Right lobe of liver (tissue), 4 donors: ENCODE results near the gene TIMM44.

Experiments
- POLR2A ChIP-seq: fragments of 450-650 bp; IDR thresholded peaks from one replicate; pipeline ENCODE4 v1.6.1; 2017; ENCODE audit warnings: antibody characterized with exemption, mild to moderate bottlenecking
- TF ChIP-seq, protein P1 (sequence below), 4 donors: fragments of 200-600 bp in 3 of 4; fragments of 450-650 bp in 1 of 4; IDR thresholded peaks; one replicate each; pipeline versions ENCODE4 v1.5.1 to v1.8.0; 2016 to 2022; ENCODE audit warnings: antibody characterized with exemption in 4 of 4, mild to moderate bottlenecking in 2 of 4
- donor health status: DM: no; HTN: no; CAD: no.
- donor health status: DM: no; HTN: no; CAD: no.
- donor health status: DM: no; HTN: yes; CAD: no.

DNA sequence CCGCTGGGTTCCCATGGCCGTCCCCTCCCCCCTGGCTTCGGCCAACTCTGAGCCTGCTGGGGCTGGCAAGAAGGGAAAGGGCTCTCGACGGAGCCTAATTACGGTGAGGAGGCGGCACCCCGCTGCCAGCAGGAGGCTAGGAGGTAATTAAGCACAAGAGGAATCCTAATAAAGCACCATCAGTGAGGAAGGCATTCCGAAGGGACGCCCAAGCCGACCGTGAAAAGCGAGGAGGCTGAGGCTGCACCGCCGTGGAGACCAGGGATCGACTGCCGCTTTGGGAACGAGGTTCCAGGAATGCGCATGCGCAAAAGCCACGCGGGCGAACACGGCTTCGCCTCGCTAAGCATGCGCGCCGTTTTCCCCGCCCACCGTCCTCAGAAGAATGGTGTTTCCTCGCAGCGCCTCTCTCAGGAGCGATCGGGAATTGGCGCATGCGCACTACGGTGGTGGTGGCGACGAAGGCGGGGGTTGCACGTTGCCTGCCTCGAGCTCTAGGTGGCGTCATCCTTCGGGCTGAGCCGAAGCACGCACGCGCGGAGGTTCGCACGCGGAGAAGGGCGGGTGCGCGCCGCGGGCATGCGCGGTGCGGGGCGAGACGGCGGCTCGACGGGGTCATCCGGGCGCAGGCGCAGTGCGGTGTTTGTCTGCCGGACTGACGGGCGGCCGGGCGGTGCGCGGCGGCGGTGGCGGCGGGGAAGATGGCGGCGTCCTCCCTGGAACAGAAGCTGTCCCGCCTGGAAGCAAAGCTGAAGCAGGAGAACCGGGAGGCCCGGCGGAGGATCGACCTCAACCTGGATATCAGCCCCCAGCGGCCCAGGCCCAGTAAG lies 40.0 kb downstream of the TIMM44 start, which contains the start of gene MAP2K7:
- TF ChIP-seq, protein P1, sequence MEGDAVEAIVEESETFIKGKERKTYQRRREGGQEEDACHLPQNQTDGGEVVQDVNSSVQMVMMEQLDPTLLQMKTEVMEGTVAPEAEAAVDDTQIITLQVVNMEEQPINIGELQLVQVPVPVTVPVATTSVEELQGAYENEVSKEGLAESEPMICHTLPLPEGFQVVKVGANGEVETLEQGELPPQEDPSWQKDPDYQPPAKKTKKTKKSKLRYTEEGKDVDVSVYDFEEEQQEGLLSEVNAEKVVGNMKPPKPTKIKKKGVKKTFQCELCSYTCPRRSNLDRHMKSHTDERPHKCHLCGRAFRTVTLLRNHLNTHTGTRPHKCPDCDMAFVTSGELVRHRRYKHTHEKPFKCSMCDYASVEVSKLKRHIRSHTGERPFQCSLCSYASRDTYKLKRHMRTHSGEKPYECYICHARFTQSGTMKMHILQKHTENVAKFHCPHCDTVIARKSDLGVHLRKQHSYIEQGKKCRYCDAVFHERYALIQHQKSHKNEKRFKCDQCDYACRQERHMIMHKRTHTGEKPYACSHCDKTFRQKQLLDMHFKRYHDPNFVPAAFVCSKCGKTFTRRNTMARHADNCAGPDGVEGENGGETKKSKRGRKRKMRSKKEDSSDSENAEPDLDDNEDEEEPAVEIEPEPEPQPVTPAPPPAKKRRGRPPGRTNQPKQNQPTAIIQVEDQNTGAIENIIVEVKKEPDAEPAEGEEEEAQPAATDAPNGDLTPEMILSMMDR (IDR thresholded peaks at IDR 0.05): peak; percentile 23 to 78 (median 59)
- peak; percentile 85 for TF ChIP-seq POLR2A
